Body of pancreas (tissue), 4 donors: ENCODE measurements around the gene CYP1A1.

Source experiments
- CTCF ChIP-seq, 7 experiments: fragments of 450-650 bp in 4 of 7; fragments of 200-600 bp in 3 of 7; sonication (generic) in 3 of 7; IDR thresholded peaks; one replicate each; pipeline ENCODE4 v1.5.1; 2016 to 2019; ENCODE audit warnings: antibody characterized with exemption in 7 of 7
- POLR2A ChIP-seq, 3 donors: fragments of 450-650 bp; IDR thresholded peaks; one replicate each; pipeline ENCODE4 v1.6.1; 2016; ENCODE audit warnings: antibody characterized with exemption in 3 of 3, mild to moderate bottlenecking in 2 of 3

DNA sequence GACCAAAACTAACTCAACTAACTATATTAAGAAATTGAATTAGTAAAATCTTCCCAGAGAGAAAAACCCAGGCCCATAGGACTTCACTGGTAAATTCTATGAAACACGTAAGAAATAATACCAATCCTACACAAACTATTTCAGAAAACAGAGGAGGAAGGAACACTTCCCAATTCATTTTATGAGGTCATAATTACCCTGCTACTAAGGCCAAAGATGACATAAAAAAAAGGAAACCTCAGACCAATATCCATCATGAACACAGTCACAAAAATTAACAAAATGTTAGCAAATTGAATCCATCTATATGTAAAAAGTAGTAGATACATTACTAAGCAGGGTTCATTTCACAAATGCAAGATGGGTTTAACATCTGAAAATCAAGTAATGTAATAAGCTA is 33.0 kb downstream of the CYP1A1 start:
- TF ChIP-seq CTCF (IDR thresholded peaks at IDR 0.05): no peak
- TF ChIP-seq POLR2A (IDR thresholded peaks at IDR 0.05): no peak
